ENCODE results near the gene CD200. TPM values are rescaled to one million over a fixed set of nuclear protein-coding genes. Genes with fewer than 3 reads are reported as not detected.

Gene CD200
- total and polyA plus RNA-seq, 2 of the 4 experiments (the other 2 are of a cell fraction), result 1.1 to 1.7 TPM

DNA sequence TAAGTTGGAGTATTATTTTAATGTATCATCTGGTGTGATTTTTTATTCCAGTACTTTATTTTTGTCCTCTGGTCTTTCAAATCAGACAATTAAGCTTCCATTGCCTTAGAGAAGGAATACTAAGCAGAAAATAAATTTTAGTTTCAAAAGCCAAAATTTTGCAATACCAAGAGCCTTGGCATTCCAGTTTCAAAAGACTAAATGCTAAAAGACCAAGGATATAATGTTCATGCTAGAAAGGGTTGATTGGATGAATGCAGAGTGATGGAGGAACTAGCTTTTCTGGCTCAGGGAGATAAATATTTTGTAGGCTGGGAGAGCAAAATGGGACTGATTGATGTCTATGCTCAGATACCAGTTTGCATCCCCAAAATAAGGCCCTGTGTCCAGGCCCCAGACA is 6.2 kb downstream of the CD200 start:
- Histone ChIP-seq H2BK20ac (ENCODE audit: low read depth, low read length) (no peak overlapping the region), H3K56ac (ENCODE audit: extremely low read depth, insufficient read depth, low read length) (no peak overlapping the region), H3K4me3 (ENCODE audit: insufficient read depth, low read depth, low read length) (no peak overlapping the region), H2BK15ac (ENCODE audit: low read depth, low read length) (no peak overlapping the region), H3K9me3 (ENCODE audit: control insufficient read depth, insufficient read depth, low read length) (peaks cover 3% of the 10 kb centered on the region; the same call in 1 of the 2 replicates), H2AK5ac (ENCODE audit: low read depth, low read length) (no peak overlapping the region), H3K9me1 (ENCODE audit: insufficient read depth, low read length) (no peaks in the 10 kb centered on the region), H3K14ac (replicated peaks; ENCODE audit: low read depth, low read length) (no peak overlapping the region), H2AK9ac (replicated peaks; ENCODE audit: low read depth, low read length, poor library complexity) (no peak overlapping the region), H3K4ac (ENCODE audit: low read depth, low read length) (no peak overlapping the region), H3K9ac (ENCODE audit: low read depth, low read length) (no peak overlapping the region), H3K4me1 (ENCODE audit: control insufficient read depth, insufficient read depth, low read length) (no peaks in the 10 kb centered on the region), H2BK120ac (ENCODE audit: low read depth, low read length) (no peak overlapping the region), H3K36me3 (ENCODE audit: control insufficient read depth, insufficient read depth, low read length) (no peaks in the 10 kb centered on the region), H3K27me3 (ENCODE audit: control insufficient read depth, insufficient read depth, low read length) (peaks cover 9% of the 10 kb centered on the region; the same call in 1 of the 2 replicates), H3K4me2 (ENCODE audit: low read depth, low read length) (no peak overlapping the region), H4K5ac (ENCODE audit: low read depth, low read length) (no peak overlapping the region), H2BK5ac (ENCODE audit: low read depth, low read length, poor library complexity, severe bottlenecking) (no peak overlapping the region), H4K8ac (ENCODE audit: low read depth in 2 of 2, low read length in 2 of 2) (no peak overlapping the region), H3K18ac (ENCODE audit: low read depth, low read length) (no peak overlapping the region), H4K20me1 (ENCODE audit: insufficient read depth, low read length) (no peaks in the 10 kb centered on the region), H3K27ac (ENCODE audit: insufficient read depth, low read length) (no peak overlapping the region), H3K23ac (ENCODE audit: low read depth, low read length) (no peak overlapping the region), H4K91ac (ENCODE audit: insufficient read depth, low read depth, low read length) (no peak overlapping the region), H2AFZ (replicated peaks; ENCODE audit: low read length, poor library complexity) (no peak overlapping the region), H3K79me1 (ENCODE audit: low read depth in 1 of 2, low read length in 2 of 2) (no peaks in the 10 kb centered on the region)
- TF ChIP-seq, protein P1, sequence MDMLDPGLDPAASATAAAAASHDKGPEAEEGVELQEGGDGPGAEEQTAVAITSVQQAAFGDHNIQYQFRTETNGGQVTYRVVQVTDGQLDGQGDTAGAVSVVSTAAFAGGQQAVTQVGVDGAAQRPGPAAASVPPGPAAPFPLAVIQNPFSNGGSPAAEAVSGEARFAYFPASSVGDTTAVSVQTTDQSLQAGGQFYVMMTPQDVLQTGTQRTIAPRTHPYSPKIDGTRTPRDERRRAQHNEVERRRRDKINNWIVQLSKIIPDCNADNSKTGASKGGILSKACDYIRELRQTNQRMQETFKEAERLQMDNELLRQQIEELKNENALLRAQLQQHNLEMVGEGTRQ (IDR thresholded peaks at IDR 0.05; ENCODE audit: low read depth, low read length), result no peak
- TF ChIP-seq RFX5 (IDR thresholded peaks at IDR 0.05; ENCODE audit: low read depth, low read length) (no peak), CEBPB (IDR thresholded peaks at IDR 0.05; ENCODE audit: low read depth, low read length) (no peak), MAFK (IDR thresholded peaks at IDR 0.05; ENCODE audit: low read depth, low read length) (no peak), CHD1 (IDR thresholded peaks at IDR 0.05; ENCODE audit: low read depth, low read length) (no peak)
- dilution Hi-C loops (cut with HindIII; ENCODE audit: low sequenced_read_pairs, unreplicated experiment) (no loop called here), in situ Hi-C loops (cut with MboI; ENCODE audit: low sequenced_read_pairs) (no loop called here), intact Hi-C loops (cut with micrococcal nuclease) (no loop called here)
- ChIA-PET CTCF (no interaction called here), POLR2A (ENCODE audit: unreplicated experiment) (no interaction called here)
- no TSS peak for BruUV-seq (replicated peaks)
- DNase-seq (no peak), ATAC-seq (ENCODE audit: low read depth) (no peak)

Data from IMR-90 (cell line).